Measurements from ENCODE around the gene AREL1.

AREL1 gene

DNA sequence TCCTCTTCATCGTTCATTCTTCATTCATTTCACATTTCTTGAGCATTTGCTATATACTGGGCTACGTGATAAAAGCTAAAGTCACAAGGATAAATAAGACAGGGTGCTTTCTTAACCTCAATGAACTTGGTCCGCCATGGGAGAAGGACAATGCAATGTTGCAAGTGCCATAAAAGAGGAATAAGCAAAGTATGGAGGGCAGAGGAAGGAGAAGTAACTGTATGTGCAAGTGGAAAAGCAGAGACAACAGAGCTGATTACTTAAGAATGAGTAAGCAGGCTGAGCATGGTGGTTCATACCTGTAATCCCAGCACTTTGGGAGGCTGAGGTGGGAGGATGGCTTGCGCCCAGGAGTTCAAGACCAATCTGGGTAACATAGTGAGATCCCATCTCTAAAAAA, 14.4 kb downstream of the AREL1 start (continued):
- TF ChIP-seq, protein P1, sequence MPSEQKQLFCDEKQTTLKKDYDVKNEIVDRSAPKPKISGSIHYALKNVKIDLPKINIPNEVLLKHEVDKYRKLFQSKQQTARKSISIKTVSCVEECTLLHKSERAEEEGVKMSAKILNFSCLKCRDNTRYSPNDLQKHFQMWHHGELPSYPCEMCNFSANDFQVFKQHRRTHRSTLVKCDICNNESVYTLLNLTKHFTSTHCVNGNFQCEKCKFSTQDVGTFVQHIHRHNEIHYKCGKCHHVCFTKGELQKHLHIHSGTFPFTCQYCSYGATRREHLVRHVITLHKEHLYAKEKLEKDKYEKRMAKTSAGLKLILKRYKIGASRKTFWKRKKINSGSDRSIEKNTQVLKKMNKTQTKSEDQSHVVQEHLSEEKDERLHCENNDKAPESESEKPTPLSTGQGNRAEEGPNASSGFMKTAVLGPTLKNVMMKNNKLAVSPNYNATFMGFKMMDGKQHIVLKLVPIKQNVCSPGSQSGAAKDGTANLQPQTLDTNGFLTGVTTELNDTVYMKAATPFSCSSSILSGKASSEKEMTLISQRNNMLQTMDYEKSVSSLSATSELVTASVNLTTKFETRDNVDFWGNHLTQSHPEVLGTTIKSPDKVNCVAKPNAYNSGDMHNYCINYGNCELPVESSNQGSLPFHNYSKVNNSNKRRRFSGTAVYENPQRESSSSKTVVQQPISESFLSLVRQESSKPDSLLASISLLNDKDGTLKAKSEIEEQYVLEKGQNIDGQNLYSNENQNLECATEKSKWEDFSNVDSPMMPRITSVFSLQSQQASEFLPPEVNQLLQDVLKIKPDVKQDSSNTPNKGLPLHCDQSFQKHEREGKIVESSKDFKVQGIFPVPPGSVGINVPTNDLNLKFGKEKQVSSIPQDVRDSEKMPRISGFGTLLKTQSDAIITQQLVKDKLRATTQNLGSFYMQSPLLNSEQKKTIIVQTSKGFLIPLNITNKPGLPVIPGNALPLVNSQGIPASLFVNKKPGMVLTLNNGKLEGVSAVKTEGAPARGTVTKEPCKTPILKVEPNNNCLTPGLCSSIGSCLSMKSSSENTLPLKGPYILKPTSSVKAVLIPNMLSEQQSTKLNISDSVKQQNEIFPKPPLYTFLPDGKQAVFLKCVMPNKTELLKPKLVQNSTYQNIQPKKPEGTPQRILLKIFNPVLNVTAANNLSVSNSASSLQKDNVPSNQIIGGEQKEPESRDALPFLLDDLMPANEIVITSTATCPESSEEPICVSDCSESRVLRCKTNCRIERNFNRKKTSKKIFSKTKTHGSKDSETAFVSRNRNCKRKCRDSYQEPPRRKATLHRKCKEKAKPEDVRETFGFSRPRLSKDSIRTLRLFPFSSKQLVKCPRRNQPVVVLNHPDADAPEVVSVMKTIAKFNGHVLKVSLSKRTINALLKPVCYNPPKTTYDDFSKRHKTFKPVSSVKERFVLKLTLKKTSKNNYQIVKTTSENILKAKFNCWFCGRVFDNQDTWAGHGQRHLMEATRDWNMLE (tag by site-specific recombination; conservative IDR thresholded peaks at IDR 0.05; ENCODE audit: low read depth), result no peak
- TF ChIP-seq, protein P2, sequence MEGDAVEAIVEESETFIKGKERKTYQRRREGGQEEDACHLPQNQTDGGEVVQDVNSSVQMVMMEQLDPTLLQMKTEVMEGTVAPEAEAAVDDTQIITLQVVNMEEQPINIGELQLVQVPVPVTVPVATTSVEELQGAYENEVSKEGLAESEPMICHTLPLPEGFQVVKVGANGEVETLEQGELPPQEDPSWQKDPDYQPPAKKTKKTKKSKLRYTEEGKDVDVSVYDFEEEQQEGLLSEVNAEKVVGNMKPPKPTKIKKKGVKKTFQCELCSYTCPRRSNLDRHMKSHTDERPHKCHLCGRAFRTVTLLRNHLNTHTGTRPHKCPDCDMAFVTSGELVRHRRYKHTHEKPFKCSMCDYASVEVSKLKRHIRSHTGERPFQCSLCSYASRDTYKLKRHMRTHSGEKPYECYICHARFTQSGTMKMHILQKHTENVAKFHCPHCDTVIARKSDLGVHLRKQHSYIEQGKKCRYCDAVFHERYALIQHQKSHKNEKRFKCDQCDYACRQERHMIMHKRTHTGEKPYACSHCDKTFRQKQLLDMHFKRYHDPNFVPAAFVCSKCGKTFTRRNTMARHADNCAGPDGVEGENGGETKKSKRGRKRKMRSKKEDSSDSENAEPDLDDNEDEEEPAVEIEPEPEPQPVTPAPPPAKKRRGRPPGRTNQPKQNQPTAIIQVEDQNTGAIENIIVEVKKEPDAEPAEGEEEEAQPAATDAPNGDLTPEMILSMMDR (tag by site-specific recombination; IDR thresholded peaks at IDR 0.05), result no peak
- TF ChIP-seq ZNF473 (tag by site-specific recombination; IDR thresholded peaks at IDR 0.05), result no peak
- TF ChIP-seq ZNF214 (tag by site-specific recombination; IDR thresholded peaks at IDR 0.05; ENCODE audit: borderline replicate concordance), result no peak
- TF ChIP-seq, protein P3, sequence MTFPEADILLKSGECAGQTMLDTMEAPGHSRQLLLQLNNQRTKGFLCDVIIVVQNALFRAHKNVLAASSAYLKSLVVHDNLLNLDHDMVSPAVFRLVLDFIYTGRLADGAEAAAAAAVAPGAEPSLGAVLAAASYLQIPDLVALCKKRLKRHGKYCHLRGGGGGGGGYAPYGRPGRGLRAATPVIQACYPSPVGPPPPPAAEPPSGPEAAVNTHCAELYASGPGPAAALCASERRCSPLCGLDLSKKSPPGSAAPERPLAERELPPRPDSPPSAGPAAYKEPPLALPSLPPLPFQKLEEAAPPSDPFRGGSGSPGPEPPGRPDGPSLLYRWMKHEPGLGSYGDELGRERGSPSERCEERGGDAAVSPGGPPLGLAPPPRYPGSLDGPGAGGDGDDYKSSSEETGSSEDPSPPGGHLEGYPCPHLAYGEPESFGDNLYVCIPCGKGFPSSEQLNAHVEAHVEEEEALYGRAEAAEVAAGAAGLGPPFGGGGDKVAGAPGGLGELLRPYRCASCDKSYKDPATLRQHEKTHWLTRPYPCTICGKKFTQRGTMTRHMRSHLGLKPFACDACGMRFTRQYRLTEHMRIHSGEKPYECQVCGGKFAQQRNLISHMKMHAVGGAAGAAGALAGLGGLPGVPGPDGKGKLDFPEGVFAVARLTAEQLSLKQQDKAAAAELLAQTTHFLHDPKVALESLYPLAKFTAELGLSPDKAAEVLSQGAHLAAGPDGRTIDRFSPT (tag by site-specific recombination; IDR thresholded peaks at IDR 0.05), result no peak
- no peak for TF ChIP-seq ZFHX2 (tag by site-specific recombination; conservative IDR thresholded peaks at IDR 0.05)
- TF ChIP-seq, protein P4, sequence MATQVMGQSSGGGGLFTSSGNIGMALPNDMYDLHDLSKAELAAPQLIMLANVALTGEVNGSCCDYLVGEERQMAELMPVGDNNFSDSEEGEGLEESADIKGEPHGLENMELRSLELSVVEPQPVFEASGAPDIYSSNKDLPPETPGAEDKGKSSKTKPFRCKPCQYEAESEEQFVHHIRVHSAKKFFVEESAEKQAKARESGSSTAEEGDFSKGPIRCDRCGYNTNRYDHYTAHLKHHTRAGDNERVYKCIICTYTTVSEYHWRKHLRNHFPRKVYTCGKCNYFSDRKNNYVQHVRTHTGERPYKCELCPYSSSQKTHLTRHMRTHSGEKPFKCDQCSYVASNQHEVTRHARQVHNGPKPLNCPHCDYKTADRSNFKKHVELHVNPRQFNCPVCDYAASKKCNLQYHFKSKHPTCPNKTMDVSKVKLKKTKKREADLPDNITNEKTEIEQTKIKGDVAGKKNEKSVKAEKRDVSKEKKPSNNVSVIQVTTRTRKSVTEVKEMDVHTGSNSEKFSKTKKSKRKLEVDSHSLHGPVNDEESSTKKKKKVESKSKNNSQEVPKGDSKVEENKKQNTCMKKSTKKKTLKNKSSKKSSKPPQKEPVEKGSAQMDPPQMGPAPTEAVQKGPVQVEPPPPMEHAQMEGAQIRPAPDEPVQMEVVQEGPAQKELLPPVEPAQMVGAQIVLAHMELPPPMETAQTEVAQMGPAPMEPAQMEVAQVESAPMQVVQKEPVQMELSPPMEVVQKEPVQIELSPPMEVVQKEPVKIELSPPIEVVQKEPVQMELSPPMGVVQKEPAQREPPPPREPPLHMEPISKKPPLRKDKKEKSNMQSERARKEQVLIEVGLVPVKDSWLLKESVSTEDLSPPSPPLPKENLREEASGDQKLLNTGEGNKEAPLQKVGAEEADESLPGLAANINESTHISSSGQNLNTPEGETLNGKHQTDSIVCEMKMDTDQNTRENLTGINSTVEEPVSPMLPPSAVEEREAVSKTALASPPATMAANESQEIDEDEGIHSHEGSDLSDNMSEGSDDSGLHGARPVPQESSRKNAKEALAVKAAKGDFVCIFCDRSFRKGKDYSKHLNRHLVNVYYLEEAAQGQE (tag by site-specific recombination; IDR thresholded peaks at IDR 0.05), result no peak
- TF ChIP-seq ZNF114 (tag by site-specific recombination; IDR thresholded peaks at IDR 0.05), result no peak
- no peak for TF ChIP-seq ZNF292 (tag by site-specific recombination; IDR thresholded peaks at IDR 0.05; ENCODE audit: borderline replicate concordance, low read depth)

DNA sequence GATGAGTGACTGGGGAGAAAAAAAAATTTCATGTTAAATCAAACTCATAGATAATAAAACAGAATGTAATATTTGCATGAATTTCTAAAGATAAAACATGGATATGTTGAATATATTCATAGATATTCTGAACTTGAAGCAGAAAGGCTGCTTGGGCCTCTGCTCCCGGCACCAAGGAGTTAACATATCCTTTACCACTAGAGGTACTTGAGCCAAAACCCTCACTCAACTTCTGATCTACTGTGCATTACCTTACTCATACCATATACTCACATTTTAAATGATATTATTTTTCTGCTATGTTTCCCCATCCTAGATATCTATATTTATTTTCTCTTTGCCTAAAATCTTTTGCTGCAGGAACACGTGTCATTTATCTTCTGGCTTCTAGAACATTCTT, 14.9 kb downstream of the AREL1 start:
- H3K4me1 ChIP-seq (ENCODE audit: control insufficient read depth, insufficient read depth, low read length), result no peaks in the 10 kb centered on the region
- ChIA-PET CTCF (no interaction called here), POLR2A (interaction anchor here (0.6 kb wide), 1 partner anchor 50 kb away, joined by 4 read pairs; no protein-coding TSS in a partner anchor)
- TF ChIP-seq ZNF274 (IDR thresholded peaks at IDR 0.05; ENCODE audit: low read length), result no peak
- no peak for TF ChIP-seq ZNF274 (tag by site-specific recombination; IDR thresholded peaks at IDR 0.05; ENCODE audit: borderline replicate concordance)
- no peak for TF ChIP-seq ZFP3 (tag by site-specific recombination; IDR thresholded peaks at IDR 0.05; ENCODE audit: low read depth)
- no peak for TF ChIP-seq SETDB1 (IDR thresholded peaks at IDR 0.05; ENCODE audit: insufficient read length, low read length)
- no peak for TF ChIP-seq ZNF791 (tag by site-specific recombination; IDR thresholded peaks at IDR 0.05)
- no peak for TF ChIP-seq ZFP69B (tag by site-specific recombination; IDR thresholded peaks at IDR 0.05)
- TF ChIP-seq FEZF1 (tag by site-specific recombination; IDR thresholded peaks at IDR 0.05), result no peak
- TF ChIP-seq ZNF266 (tag by site-specific recombination; IDR thresholded peaks at IDR 0.05; ENCODE audit: low read depth), result no peak
- no peak for TF ChIP-seq ZNF747 (tag by site-specific recombination; IDR thresholded peaks at IDR 0.05)
- TF ChIP-seq ZNF585B (tag by site-specific recombination; IDR thresholded peaks at IDR 0.05), result no peak
- no peak for TF ChIP-seq TRIM28 (IDR thresholded peaks at IDR 0.05; ENCODE audit: borderline replicate concordance, low read length)
- TF ChIP-seq YY2 (tag by site-specific recombination; IDR thresholded peaks at IDR 0.05), result no peak
- no peak for TF ChIP-seq ZFP41 (tag by site-specific recombination; IDR thresholded peaks at IDR 0.05; ENCODE audit: borderline replicate concordance)
- TF ChIP-seq GLI4 (tag by site-specific recombination; IDR thresholded peaks at IDR 0.05), result no peak
- TF ChIP-seq, protein P5, sequence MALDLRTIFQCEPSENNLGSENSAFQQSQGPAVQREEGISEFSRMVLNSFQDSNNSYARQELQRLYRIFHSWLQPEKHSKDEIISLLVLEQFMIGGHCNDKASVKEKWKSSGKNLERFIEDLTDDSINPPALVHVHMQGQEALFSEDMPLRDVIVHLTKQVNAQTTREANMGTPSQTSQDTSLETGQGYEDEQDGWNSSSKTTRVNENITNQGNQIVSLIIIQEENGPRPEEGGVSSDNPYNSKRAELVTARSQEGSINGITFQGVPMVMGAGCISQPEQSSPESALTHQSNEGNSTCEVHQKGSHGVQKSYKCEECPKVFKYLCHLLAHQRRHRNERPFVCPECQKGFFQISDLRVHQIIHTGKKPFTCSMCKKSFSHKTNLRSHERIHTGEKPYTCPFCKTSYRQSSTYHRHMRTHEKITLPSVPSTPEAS (tag by site-specific recombination; IDR thresholded peaks at IDR 0.05), result no peak
- H3K4me3 ChIP-seq (ENCODE audit: low read depth, low read length), result no peak overlapping the region
- H3K36me3 ChIP-seq (ENCODE audit: control insufficient read depth in 2 of 2, insufficient read depth in 1 of 2, low read length in 2 of 2), result peaks cover 0 to 6% of the 10 kb centered on the region in 2 experiments; a peak in 2 of 3 replicates
- no peak overlapping the region for H3K27ac ChIP-seq (ENCODE audit: extremely low read depth, low read depth, low read length)
- H3K9me3 ChIP-seq (ENCODE audit: control insufficient read depth, insufficient read depth, low read depth, low read length), result no peaks in the 10 kb centered on the region
